Heart left ventricle (tissue), 13 donors: Measurements from ENCODE around the gene KCTD2.

Experiments
- CTCF ChIP-seq, 12 donors: fragments of 200-600 bp; sonication (generic) in 4 of 12; IDR thresholded peaks; one replicate each; pipeline versions ENCODE4 v1.5.0 to v1.8.0; 2018 to 2022; ENCODE audit warnings: antibody characterized with exemption in 12 of 12, mild to moderate bottlenecking in 5 of 12
- POLR2A ChIP-seq, 2 donors: fragments of 450-650 bp; IDR thresholded peaks; one replicate each; pipeline ENCODE4 v1.6.1; 2017; ENCODE audit warnings: antibody characterized with exemption in 2 of 2, mild to moderate bottlenecking in 2 of 2, moderate library complexity in 2 of 2
- donor health status: ischemic (EF 13 %, LVEDD 7.1; RV severe dilation, severe dysfunction).
- donor health status: DM: no; HTN: yes; CAD: no.
- donor health status: DM: no; HTN: no; CAD: no.
- donor health status: ischemic (EF 25% LVEDD 6.9; RV normal size, moderate dysfunction).
- donor health status: ischemic (EF 25% LVEDD 5.7; RV mildly dilated, moderate dysfunction).
- donor health status: ischemic (EF 35%, LVEDD 5.7; RV mildly dilated, moderate dysfunction).
- donor health status: nonischemic (EF 11% LVEDD 7.7; RV severe dilation, severe dysfunction).
- donor health status: DM: yes; HTN: yes; CAD: no.
- donor health status: PGD.
- donor health status: ischemic (EF 29% LVEDD 5.4; RV normal size, mild dysfunction).
- donor health status: nonischemic (EF 23%, LVEDD 6.1; RV moderate dilation, normal function).

GRCh38 chr17:75008373-75008772 lies 38.7 kb upstream of the KCTD2 start:
- TF ChIP-seq CTCF (IDR thresholded peaks at IDR 0.05), result no peak
- no peak for TF ChIP-seq POLR2A (IDR thresholded peaks at IDR 0.05)
